ENCODE measurements around the gene DOCK4. TPM values are rescaled to one million over a fixed set of nuclear protein-coding genes. Genes with fewer than 3 reads are reported as not detected.

Gene DOCK4
- total RNA-seq, 1 experiment from 2014 or later, result 4.9 TPM

DNA sequence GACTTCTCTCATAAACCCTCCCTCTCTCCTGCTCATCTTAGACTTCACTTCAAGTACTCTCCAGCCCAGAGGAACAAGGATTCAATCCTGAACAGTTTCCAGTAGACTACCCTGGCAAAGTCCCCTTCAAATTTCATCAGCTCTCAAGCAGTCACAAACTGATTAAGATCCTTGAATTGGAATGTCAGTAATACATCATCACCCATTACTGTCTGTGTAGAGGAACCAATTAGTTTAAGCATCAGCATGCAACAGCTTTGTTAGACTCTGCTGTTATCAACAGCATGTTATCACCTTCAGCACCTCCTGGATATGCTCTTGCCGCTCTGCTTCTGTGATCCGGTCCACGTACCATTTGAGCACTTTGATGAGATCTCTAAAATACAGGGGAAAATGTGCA is 336.9 kb downstream of the DOCK4 start:
- Histone ChIP-seq H3K79me1 (ENCODE audit: insufficient read depth, low read depth, low read length, poor library complexity, severe bottlenecking) (no peaks in the 10 kb centered on the region), H2AK5ac (ENCODE audit: insufficient read length, low read length) (no peak overlapping the region), H4K91ac (ENCODE audit: insufficient read length, low read depth, low read length) (no peak overlapping the region), H3K14ac (ENCODE audit: insufficient read depth, low read length) (no peak overlapping the region), H2AFZ (ENCODE audit: low read length) (no peak overlapping the region), H4K20me1 (ENCODE audit: control insufficient read depth, insufficient read depth, insufficient read length) (no peaks in the 10 kb centered on the region), H3K23ac (ENCODE audit: insufficient read length, low read depth, low read length) (no peak overlapping the region), H3K27ac (ENCODE audit: insufficient read length, low read depth, low read length) (no peak overlapping the region), H3K4me1 (ENCODE audit: insufficient read depth, low read length) (peaks cover 5% of the 10 kb centered on the region; the same call in 1 of the 2 replicates), H2BK120ac (ENCODE audit: low read depth, low read length, poor library complexity, severe bottlenecking) (no peak overlapping the region), H2BK15ac (ENCODE audit: low read depth, low read length) (no peak overlapping the region), H3K9me3 (ENCODE audit: control insufficient read depth, low read depth, low read length) (no peaks in the 10 kb centered on the region), H3K79me2 (ENCODE audit: insufficient read depth, low read length) (no peaks in the 10 kb centered on the region), H2BK5ac (ENCODE audit: insufficient read length, low read length) (no peak overlapping the region), H4K5ac (ENCODE audit: insufficient read length, low read depth, low read length) (no peak overlapping the region), H2BK20ac (ENCODE audit: low read depth, low read length, poor library complexity, severe bottlenecking) (no peak overlapping the region), H3K56ac (ENCODE audit: insufficient read length, low read depth, low read length) (no peak overlapping the region), H3K27me3 (ENCODE audit: insufficient read depth, low read length) (no peaks in the 10 kb centered on the region), H3K4me2 (ENCODE audit: insufficient read depth, insufficient read length, low read length) (no peak overlapping the region), H3K4ac (ENCODE audit: low read depth, low read length) (no peak overlapping the region), H3T11ph (ENCODE audit: low read length) (no peak overlapping the region), H3K18ac (ENCODE audit: insufficient read length, low read depth, low read length) (no peak overlapping the region), H3K23me2 (ENCODE audit: insufficient read length, low read depth, low read length, poor library complexity, severe bottlenecking) (no peaks in the 10 kb centered on the region), H2BK12ac (ENCODE audit: insufficient read length, low read depth, low read length) (no peak overlapping the region), H3K9ac (ENCODE audit: extremely low read depth, insufficient read length, low read length) (no peak overlapping the region), H4K8ac (replicated peaks; ENCODE audit: insufficient read length, low read depth, low read length) (no peak overlapping the region)
- Mint-ChIP-seq H3K27me3 (ENCODE audit: low read depth) (no peaks in the 10 kb centered on the region), H3K4me1 (peaks cover 22 to 26% of the 10 kb centered on the region in 2 experiments), H3K9me3 (no peaks in the 10 kb centered on the region), H3K36me3 (ENCODE audit: insufficient read depth in 1 of 3, low read depth in 3 of 3) (peaks cover 0 to 5% (median 4%) of the 10 kb centered on the region in 3 experiments; a peak in 3 of 7 replicates), H3K27ac (no peak overlapping the region; a peak in 2 of 7 replicates), H3K4me3 (no peak overlapping the region)
- no CpG with 5 or more reads among the region's 3 CpGs for WGBS (ENCODE audit: extremely low coverage, insufficient read length, low lambda C conversion rate)
- no peak for DNase-seq
- TF ChIP-seq, protein P1, sequence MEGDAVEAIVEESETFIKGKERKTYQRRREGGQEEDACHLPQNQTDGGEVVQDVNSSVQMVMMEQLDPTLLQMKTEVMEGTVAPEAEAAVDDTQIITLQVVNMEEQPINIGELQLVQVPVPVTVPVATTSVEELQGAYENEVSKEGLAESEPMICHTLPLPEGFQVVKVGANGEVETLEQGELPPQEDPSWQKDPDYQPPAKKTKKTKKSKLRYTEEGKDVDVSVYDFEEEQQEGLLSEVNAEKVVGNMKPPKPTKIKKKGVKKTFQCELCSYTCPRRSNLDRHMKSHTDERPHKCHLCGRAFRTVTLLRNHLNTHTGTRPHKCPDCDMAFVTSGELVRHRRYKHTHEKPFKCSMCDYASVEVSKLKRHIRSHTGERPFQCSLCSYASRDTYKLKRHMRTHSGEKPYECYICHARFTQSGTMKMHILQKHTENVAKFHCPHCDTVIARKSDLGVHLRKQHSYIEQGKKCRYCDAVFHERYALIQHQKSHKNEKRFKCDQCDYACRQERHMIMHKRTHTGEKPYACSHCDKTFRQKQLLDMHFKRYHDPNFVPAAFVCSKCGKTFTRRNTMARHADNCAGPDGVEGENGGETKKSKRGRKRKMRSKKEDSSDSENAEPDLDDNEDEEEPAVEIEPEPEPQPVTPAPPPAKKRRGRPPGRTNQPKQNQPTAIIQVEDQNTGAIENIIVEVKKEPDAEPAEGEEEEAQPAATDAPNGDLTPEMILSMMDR (conservative IDR thresholded peaks at IDR 0.05), result no peak
